ENCODE results near the gene LATS2.

DNA sequence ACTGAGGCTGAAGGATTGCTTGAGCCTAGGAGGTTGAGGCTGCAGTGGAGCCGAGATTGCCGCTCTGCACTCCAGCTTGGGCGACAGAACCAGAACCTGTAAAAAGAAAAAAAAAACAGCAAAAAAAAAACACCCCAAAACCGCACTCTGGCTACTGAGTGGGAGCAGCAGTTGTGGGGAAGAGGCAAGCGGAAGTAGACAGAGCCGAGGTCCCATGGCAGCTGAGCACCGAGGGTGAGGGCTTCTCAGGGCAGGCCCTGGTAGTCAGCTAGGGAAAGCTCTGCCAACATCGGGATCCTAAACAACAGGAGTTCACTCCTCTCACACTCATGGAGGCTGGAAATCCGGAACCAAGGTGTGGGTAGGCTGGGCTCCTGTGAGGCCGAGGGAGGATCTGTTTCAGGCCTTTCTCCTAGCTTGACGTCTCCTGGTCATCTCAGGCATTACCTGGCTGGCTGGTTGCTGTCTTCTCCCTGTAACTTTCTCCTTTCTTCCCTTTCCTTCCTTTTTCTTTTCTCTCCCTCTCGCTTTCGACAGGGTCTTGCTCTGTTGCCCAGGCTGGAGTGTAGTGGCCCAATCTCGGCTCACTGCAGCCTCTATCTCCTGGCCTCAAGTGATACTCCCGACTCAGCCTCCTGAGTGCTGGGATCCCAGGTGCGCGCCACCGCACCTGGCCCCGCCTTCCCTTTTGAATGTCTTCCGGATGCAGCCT lies 15.8 kb upstream of the LATS2 start:
- TF ChIP-seq POLR2A (IDR thresholded peaks at IDR 0.05) = no peak
- TF ChIP-seq, protein P1, sequence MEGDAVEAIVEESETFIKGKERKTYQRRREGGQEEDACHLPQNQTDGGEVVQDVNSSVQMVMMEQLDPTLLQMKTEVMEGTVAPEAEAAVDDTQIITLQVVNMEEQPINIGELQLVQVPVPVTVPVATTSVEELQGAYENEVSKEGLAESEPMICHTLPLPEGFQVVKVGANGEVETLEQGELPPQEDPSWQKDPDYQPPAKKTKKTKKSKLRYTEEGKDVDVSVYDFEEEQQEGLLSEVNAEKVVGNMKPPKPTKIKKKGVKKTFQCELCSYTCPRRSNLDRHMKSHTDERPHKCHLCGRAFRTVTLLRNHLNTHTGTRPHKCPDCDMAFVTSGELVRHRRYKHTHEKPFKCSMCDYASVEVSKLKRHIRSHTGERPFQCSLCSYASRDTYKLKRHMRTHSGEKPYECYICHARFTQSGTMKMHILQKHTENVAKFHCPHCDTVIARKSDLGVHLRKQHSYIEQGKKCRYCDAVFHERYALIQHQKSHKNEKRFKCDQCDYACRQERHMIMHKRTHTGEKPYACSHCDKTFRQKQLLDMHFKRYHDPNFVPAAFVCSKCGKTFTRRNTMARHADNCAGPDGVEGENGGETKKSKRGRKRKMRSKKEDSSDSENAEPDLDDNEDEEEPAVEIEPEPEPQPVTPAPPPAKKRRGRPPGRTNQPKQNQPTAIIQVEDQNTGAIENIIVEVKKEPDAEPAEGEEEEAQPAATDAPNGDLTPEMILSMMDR (IDR thresholded peaks at IDR 0.05) = no peak
